HepG2 (cell line): ENCODE data around the gene IRF2BPL. TPM values are rescaled to one million over a fixed set of nuclear protein-coding genes. Genes with fewer than 3 reads are reported as not detected.

ENCODE experiments used
- ASH2L ChIP-seq: fragments of 300-600, 200-600 bp; sonication (generic); IDR thresholded peaks from 2 replicates; pipeline ENCODE4 v1.7.0; 2017; ENCODE audit warnings: low read depth, mild to moderate bottlenecking, moderate library complexity, mixed read lengths, low read length; ENCODE audit not compliant: insufficient read length
- ATF7-NPFF ChIP-seq: sonication (generic); formaldehyde crosslinking; IDR thresholded peaks from 2 replicates; pipeline ENCODE4 v1.8.1; 2023; ENCODE audit warnings: mild to moderate bottlenecking, low read depth, missing genetic modification reagents, moderate library complexity
- KAT8 ChIP-seq: IDR thresholded peaks from 2 replicates; pipeline ENCODE4 v1.6.1; 2016; ENCODE audit warnings: missing genetic modification reagents, missing compliant biosample characterization
- KMT2A ChIP-seq: sonication (generic); formaldehyde crosslinking; IDR thresholded peaks from 2 replicates; pipeline ENCODE4 v1.4.0; 2020; ENCODE audit warnings: missing genetic modification reagents
- MEIS2 ChIP-seq: sonication (generic); formaldehyde crosslinking; IDR thresholded peaks from 2 replicates; pipeline ENCODE4 v1.9.0; 2021; ENCODE audit warnings: mild to moderate bottlenecking, missing genetic modification reagents
- TBP ChIP-seq: sonication (generic); formaldehyde crosslinking; IDR thresholded peaks from 2 replicates; pipeline ENCODE4 v1.5.0; 2020; ENCODE audit warnings: missing genetic modification reagents
- ZNF160 ChIP-seq: sonication (generic); formaldehyde crosslinking; IDR thresholded peaks from 2 replicates; pipeline ENCODE4 v1.8.0; 2022; ENCODE audit warnings: mild to moderate bottlenecking, inconsistent platforms, missing genetic modification reagents
- ZNF709 ChIP-seq: sonication (generic); formaldehyde crosslinking; IDR thresholded peaks from 2 replicates; pipeline ENCODE4 v1.5.0; 2020; ENCODE audit warnings: mild to moderate bottlenecking, missing genetic modification reagents
- polyA plus RNA-seq, 8 experiments: library from polyadenylated mRNA; depleted of rRNA in 3 of 8; stranded (reverse) in 7 of 8; unstranded in 1 of 8; fragments of >200 nt; fragmentation: Illumina TruSeq in 4 of 8; extraction: Trizol in 4 of 8; gene quantifications; 2 replicates each; pipeline versions ENCODE4 v1.2.1 to v1.2.3, GENCODE V29; 2011 to 2016; ENCODE audit warnings: low read depth in 4 of 8, missing spikeins in 1 of 8, mixed read lengths in 1 of 8; ENCODE audit not compliant: insufficient read depth in 1 of 8
- total RNA-seq, 5 experiments: library from RNA; depleted of rRNA; stranded (reverse); fragments of >200 nt; fragmentation: Illumina TruSeq; extraction: Trizol; gene quantifications; 2 replicates each; pipeline ENCODE4 v1.2.3, GENCODE V29; 2016; ENCODE audit warnings: low read depth in 1 of 5
- TF ChIP-seq, protein P1 (sequence below), 2 experiments: sonication (generic) in 1 of 2; formaldehyde crosslinking in 1 of 2; IDR thresholded peaks; 2 replicates each; pipeline versions ENCODE4 v1.4.0 to v1.6.1; 2016 to 2020; ENCODE audit warnings: borderline replicate concordance in 1 of 2, low read depth in 1 of 2, mild to moderate bottlenecking in 1 of 2, missing genetic modification reagents in 1 of 2
- TF ChIP-seq, protein P2 (sequence below): sonication (generic); formaldehyde crosslinking; IDR thresholded peaks from 2 replicates; pipeline ENCODE4 v1.4.0; 2020; ENCODE audit warnings: missing genetic modification reagents, mild to moderate bottlenecking, borderline replicate concordance
- TF ChIP-seq, protein P3 (sequence below), 2 experiments: IDR thresholded peaks; 2 replicates each; pipeline ENCODE4 v1.6.1; 2011 to 2012; ENCODE audit warnings: low read length in 2 of 2, borderline replicate concordance in 1 of 2, low read depth in 1 of 2, mild to moderate bottlenecking in 1 of 2, moderate library complexity in 1 of 2
- TF ChIP-seq, protein P4 (sequence below): sonication (generic); formaldehyde crosslinking; IDR thresholded peaks from 2 replicates; pipeline ENCODE4 v1.8.1; 2022; ENCODE audit warnings: low read depth, mild to moderate bottlenecking, missing genetic modification reagents

Gene IRF2BPL
- total and polyA plus RNA-seq, 2 of the 13 experiments (the other 11 are each of a cell fraction or from before 2014, with no cell fraction given): 6.6 to 8.4 TPM

DNA sequence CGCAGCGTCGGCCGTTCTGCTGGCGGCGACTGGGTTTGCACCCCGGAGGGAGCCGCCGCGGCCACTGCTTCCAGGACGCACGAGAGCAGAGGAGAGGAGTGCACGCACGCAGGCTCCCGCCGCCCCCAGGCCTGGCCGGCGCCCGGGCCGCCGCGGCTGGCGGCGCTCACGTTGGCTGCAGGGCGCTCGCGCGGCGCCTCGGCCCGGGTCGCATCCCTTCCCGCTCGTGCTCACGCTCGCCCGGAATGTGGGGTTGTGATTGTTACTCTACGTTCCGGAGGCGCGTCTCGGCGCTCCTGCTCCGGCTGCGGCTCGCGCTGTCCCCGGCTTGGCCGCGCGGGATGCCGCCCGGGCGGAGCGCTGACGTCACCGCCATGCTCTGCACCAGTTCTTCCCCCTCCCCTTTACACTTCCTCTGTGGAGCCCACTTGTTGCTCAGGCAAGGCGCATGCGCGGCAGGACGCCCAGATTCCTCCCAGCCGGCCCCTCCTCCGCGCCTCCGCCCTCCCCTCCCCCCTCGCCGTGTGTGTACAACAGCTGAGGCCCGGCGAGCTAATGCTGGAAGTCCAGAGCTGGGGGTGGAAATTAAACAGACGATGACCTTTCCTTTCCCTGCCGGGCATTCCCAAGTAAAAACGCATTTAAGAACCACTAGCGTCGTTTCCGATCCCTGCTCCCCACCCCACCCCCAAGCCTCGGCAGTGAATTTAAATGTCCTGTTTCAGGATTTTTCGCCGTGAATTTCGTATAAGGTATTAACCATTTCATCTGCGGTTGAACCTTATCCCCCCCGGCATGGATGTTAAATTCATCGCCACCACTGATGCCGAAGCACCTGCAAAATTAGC, at the start of gene IRF2BPL (continued):
- TF ChIP-seq, protein P1, sequence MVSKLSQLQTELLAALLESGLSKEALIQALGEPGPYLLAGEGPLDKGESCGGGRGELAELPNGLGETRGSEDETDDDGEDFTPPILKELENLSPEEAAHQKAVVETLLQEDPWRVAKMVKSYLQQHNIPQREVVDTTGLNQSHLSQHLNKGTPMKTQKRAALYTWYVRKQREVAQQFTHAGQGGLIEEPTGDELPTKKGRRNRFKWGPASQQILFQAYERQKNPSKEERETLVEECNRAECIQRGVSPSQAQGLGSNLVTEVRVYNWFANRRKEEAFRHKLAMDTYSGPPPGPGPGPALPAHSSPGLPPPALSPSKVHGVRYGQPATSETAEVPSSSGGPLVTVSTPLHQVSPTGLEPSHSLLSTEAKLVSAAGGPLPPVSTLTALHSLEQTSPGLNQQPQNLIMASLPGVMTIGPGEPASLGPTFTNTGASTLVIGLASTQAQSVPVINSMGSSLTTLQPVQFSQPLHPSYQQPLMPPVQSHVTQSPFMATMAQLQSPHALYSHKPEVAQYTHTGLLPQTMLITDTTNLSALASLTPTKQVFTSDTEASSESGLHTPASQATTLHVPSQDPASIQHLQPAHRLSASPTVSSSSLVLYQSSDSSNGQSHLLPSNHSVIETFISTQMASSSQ (IDR thresholded peaks at IDR 0.05; ENCODE audit: low read depth): peak; percentile 29; the same call in 1 of the 2 replicates
- TF ChIP-seq, protein P1 (CRISPR knock-in tag; IDR thresholded peaks at IDR 0.05; ENCODE audit: borderline replicate concordance): peak; percentile 86
- no peak; the same call in 1 of the 2 replicates for TF ChIP-seq ZNF160 (CRISPR knock-in tag)
- TF ChIP-seq ZNF709 (CRISPR knock-in tag): no peak; the same call in 1 of the 2 replicates
- TF ChIP-seq ASH2L: peak; percentile 62
- TF ChIP-seq, protein P2, sequence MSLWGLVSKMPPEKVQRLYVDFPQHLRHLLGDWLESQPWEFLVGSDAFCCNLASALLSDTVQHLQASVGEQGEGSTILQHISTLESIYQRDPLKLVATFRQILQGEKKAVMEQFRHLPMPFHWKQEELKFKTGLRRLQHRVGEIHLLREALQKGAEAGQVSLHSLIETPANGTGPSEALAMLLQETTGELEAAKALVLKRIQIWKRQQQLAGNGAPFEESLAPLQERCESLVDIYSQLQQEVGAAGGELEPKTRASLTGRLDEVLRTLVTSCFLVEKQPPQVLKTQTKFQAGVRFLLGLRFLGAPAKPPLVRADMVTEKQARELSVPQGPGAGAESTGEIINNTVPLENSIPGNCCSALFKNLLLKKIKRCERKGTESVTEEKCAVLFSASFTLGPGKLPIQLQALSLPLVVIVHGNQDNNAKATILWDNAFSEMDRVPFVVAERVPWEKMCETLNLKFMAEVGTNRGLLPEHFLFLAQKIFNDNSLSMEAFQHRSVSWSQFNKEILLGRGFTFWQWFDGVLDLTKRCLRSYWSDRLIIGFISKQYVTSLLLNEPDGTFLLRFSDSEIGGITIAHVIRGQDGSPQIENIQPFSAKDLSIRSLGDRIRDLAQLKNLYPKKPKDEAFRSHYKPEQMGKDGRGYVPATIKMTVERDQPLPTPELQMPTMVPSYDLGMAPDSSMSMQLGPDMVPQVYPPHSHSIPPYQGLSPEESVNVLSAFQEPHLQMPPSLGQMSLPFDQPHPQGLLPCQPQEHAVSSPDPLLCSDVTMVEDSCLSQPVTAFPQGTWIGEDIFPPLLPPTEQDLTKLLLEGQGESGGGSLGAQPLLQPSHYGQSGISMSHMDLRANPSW (CRISPR knock-in tag): 0 out of 2 replicates have a peak, but pooled peaks have one; percentile 31
- no peak for TF ChIP-seq ATF7-NPFF (CRISPR knock-in tag)
- TF ChIP-seq KAT8 (CRISPR knock-in tag): peak; percentile 71
- TF ChIP-seq KMT2A: peak; percentile 82
- TF ChIP-seq MEIS2 (CRISPR knock-in tag): peak; percentile 60; the same call in 1 of the 2 replicates
- TF ChIP-seq, protein P3, sequence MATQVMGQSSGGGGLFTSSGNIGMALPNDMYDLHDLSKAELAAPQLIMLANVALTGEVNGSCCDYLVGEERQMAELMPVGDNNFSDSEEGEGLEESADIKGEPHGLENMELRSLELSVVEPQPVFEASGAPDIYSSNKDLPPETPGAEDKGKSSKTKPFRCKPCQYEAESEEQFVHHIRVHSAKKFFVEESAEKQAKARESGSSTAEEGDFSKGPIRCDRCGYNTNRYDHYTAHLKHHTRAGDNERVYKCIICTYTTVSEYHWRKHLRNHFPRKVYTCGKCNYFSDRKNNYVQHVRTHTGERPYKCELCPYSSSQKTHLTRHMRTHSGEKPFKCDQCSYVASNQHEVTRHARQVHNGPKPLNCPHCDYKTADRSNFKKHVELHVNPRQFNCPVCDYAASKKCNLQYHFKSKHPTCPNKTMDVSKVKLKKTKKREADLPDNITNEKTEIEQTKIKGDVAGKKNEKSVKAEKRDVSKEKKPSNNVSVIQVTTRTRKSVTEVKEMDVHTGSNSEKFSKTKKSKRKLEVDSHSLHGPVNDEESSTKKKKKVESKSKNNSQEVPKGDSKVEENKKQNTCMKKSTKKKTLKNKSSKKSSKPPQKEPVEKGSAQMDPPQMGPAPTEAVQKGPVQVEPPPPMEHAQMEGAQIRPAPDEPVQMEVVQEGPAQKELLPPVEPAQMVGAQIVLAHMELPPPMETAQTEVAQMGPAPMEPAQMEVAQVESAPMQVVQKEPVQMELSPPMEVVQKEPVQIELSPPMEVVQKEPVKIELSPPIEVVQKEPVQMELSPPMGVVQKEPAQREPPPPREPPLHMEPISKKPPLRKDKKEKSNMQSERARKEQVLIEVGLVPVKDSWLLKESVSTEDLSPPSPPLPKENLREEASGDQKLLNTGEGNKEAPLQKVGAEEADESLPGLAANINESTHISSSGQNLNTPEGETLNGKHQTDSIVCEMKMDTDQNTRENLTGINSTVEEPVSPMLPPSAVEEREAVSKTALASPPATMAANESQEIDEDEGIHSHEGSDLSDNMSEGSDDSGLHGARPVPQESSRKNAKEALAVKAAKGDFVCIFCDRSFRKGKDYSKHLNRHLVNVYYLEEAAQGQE (IDR thresholded peaks at IDR 0.05; ENCODE audit: borderline replicate concordance in 1 of 2, low read depth in 1 of 2, low read length in 2 of 2): peak in 1 of 2 experiments; percentile 59; a peak in 1 of 4 replicates
- TF ChIP-seq, protein P4, sequence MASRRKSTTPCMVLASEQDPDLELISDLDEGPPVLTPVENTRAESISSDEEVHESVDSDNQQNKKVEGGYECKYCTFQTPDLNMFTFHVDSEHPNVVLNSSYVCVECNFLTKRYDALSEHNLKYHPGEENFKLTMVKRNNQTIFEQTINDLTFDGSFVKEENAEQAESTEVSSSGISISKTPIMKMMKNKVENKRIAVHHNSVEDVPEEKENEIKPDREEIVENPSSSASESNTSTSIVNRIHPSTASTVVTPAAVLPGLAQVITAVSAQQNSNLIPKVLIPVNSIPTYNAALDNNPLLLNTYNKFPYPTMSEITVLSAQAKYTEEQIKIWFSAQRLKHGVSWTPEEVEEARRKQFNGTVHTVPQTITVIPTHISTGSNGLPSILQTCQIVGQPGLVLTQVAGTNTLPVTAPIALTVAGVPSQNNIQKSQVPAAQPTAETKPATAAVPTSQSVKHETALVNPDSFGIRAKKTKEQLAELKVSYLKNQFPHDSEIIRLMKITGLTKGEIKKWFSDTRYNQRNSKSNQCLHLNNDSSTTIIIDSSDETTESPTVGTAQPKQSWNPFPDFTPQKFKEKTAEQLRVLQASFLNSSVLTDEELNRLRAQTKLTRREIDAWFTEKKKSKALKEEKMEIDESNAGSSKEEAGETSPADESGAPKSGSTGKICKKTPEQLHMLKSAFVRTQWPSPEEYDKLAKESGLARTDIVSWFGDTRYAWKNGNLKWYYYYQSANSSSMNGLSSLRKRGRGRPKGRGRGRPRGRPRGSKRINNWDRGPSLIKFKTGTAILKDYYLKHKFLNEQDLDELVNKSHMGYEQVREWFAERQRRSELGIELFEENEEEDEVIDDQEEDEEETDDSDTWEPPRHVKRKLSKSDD: peak; percentile 54; the same call in 1 of the 2 replicates
- no peak for TF ChIP-seq TBP (CRISPR knock-in tag)
